GM21528 (cell line): Measurements from ENCODE around the gene VPS13A.
A peak's percentile ranks its signal among the peaks of the same experiment; 100 is the strongest.
"Not testable (repeated sequence)": the region's sequence is repeated elsewhere in the genome, so short reads cannot be mapped to it uniquely, and the experiment has no call there.

Experiments
- ATAC-seq: cut with Tn5 transposase; IDR thresholded peaks from one replicate; pipeline ENCODE4 v1.9.1; 2021; ENCODE audit warnings: mild to moderate bottlenecking, moderate library complexity; ENCODE audit not compliant: unreplicated experiment, low FRiP score

Gene VPS13A

DNA sequence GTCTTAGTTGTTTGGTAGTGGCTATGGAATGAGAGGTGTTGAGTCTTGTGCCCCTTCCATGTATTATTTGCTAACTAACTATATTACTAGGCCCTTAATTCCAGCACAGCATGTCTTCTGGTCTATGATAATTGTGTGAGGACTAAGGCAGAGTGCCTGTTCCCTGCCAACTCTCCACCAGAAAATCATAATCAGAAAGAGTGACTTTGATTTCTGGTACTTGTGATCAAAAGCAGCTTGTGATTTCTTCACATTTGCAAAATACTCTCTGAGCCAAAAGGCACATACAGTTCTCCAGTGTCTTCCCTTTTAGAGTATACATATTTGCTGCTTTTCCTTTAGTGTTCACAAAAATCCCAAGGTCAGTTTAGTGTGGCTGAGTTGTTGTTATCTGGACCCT is 240.9 kb downstream of the VPS13A start:
- ATAC-seq, result no peak

DNA sequence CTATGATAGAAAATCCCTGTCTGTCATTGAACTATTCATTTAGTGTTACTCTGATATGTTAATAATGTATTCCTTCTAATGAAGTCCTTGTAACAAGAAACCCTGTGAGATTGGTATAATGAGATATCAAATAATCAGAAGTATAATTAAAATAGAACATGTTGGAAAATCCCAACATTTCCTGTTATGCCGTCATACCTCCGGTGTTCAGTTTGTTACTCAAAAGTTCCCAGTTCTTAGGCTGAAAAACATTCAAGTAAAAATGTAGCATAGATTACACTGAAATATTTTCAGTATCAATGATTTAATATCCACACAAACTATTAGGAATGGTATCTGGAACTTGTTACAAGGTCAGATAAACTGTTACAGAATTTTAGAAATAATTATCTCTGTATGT is 243.3 kb downstream of the VPS13A start:
- ATAC-seq, result no peak

GRCh38 chr9:77421506-77422265 is 244.4 kb downstream of the VPS13A start:
- ATAC-seq, result no peak

- no peak for ATAC-seq
Measured at GRCh38 chr9:77422969-77423368, 245.6 kb downstream of the VPS13A start.

DNA sequence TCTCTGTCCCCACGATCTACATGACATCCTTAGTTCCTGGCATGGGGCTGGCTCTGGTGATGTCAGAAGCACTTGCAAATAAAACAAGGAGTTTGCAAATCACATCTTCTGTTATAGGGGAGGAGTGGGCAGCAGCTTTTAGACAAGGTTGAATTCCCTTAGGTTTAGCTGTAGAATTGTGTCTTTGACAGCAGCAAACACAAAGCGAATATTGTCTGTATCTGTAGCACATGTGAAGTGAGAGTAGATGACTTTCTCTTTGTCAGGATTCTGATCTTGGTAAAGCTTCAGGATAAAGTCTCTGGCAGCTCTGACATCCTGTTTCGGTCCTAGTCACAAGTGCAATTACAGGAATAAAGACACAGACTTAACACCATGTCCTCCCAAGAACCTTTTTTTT is 246.5 kb downstream of the VPS13A start:
- ATAC-seq, result no peak

GRCh38 chr9:77424993-77425392 is 247.7 kb downstream of the VPS13A start:
- ATAC-seq, result no peak

DNA sequence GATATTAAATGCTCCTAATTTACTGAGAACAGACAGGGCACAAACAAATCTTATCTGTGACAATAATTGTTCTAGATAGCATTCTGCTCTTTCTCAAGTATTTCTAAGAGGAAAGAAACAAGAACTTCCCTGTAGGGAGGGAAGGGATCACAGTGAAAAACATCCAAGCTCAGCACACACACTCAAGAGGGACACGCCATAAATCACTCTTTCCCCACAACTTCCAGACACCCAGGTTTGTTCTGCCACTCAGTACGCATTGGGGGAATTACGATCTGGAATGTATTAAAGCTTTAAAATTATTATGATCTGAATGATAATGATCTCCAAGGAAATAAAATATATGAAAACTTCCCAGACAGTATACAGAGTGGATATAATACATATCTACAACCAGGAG is 249.4 kb downstream of the VPS13A start:
- no peak for ATAC-seq

DNA sequence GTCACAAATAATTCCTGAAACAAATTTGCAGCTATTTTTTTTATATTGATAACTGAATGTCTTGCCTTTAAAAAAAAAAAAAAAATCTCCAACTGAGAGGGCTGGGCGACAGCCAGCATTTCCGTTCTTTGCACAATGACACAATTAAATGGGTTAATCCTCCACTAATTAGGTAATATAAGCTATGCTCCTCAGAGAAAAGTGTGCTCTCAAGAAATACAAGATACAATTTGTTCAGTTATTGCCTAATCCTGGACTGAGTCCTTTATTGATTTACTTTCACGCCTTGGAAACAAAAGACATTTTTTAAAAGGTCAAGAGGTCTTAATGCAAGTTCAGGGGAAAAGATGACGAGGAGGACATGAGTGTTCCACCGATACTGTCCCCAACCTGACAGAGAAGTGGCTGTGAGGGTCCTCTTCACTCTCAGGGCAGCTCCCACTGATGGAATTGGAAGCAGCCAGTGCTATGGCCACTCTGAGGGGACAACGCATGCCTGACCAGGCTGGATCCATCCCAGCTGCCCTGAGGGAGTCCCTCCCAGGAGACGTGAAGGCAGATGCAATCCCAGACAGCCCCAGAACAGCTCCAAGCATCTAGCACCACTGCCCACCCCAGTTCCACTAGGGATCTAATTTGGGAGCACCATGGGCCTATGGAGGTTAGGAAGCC is 250.1 kb downstream of the VPS13A start:
- no peak for ATAC-seq

- no peak for ATAC-seq
Measured at GRCh38 chr9:77429928-77430327, 252.6 kb downstream of the VPS13A start.

DNA sequence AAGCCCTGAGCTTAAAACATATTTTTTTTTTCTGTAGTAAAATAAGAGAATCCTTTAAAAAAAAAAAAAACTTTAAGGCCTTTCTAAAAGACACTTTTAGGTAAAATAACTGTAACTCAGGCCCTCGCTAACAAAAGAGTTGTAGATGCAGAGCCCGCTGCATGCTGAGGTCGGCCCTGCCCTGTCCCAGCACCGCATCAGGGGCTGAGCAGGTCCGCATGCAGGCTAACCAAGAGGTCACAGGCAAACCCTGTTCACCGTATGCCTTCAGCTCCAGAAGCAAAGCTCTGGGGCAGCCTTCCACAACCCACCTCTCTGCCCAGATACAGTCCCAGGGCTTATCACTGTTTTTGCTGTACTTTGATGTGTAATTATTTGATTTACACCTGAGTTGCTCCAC is 254.7 kb downstream of the VPS13A start:
- no peak for ATAC-seq

DNA sequence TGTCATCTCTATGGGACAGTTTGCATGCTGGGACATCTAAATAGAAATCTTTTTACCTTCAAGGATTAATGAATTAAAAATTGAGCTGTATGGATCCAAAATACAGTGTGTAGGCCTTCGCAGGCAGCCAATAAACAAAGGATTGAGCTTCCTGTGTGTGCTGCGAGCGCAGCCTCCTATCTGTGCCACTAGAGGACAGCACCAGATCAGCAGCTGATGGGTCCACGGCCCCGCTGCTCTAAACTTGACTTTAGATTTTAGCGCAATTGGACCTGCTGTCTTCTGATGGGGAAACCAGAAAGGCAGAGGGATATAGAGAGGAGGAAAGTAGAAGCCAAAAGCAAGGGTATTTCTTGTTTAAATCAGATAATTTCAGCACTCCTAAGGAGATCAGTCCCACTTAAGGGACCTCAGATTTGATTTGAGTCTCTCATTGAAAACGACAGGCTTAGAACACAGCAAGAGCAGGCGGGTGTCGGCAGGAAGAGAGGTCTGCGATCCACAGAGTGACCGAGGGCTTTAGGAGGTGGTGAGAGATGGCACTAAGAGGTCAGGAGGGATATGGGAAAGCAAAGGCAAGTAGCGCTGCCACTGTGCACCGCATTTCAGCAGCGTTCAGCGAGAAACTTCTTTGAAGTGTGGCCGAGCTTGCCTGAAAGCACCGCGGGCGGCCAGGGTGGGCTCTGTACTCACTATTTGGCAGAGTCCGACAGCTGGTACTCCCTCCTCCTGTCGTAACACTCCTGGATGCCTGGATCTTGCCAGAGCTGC is 256.5 kb downstream of the VPS13A start:
- ATAC-seq, result peak; percentile 76

DNA sequence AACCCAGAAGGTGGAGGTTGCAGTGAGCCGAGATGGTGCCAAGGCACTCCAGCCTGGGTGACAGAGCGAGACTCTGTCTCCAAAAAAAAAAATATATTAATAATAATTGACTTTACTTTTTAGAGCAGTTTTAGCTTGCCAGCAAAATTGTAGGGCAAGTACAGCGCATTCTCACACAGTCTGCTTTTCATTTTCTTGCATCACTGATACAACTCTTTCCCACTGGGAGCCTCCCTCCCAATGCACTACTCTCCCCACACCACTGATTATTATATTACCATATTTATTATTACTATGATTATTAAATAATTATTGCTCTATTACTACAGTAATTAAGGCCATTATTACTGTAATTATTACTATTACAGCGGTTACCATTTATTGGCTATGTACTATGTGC is 257.9 kb downstream of the VPS13A start:
- ATAC-seq, result no peak

DNA sequence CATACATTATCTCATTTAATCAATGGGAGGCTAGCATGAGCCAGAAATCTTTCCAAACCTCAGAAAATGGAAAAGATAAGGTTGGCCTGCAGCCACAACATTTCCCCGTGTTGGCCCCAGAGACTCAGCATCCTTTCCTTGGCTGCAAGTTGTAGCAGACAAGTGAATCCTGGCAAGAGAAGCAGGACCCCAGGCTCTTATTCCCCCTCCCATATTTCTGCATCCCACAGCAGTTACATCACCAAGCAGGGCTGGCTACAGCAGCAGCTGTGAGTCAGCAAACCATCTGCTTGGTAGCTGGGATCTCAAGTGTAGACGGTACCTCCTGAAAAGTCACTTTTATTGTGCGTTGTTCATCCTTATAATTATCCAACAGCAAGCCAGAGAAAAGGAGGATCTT is 258.4 kb downstream of the VPS13A start:
- ATAC-seq, result no peak

DNA sequence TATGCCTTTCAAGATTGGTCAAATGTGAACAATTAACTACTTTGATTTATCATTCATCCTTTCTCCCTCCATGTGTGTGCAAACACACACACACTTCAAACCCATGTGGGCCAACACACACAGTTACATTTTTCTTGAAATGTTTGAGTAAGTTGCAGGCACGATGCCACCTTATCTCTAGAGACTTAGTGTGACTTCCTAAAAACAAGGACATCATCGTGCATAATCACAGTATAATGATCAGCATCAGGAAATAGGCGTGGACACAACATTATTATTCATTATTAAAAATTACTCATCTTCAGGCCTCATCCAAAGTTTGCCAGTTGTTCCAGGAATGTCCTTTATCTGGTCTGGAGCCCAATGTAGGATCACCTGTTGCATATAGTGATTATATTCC is 261.3 kb downstream of the VPS13A start:
- ATAC-seq, result no peak

DNA sequence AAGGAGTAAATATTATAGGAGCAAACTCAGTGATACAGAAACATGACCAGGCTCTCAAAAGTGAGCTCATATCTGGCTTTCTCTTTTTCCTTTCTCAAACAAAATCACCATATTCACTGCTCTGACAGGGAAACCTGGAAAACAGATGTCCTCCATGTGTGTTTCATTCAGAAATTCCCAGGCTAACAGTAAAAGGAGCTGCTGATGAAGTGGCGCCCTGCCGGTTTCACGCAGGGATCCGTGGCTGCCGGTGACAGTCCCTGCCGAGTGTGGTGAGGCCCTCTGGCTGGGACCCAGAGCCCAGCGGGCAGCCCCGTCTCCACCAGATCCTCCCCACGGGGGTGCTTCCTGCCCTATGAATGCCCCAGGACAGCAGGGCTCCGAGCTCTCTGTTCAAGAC is 262.7 kb downstream of the VPS13A start:
- no peak for ATAC-seq

GRCh38 chr9:77441124-77441523 is 263.8 kb downstream of the VPS13A start:
- ATAC-seq, result not testable (repeated sequence)

- ATAC-seq, result no peak
Measured at GRCh38 chr9:77442436-77442835, 265.1 kb downstream of the VPS13A start.

- ATAC-seq, result no peak
Measured at GRCh38 chr9:77447646-77448045, 270.3 kb downstream of the VPS13A start.

DNA sequence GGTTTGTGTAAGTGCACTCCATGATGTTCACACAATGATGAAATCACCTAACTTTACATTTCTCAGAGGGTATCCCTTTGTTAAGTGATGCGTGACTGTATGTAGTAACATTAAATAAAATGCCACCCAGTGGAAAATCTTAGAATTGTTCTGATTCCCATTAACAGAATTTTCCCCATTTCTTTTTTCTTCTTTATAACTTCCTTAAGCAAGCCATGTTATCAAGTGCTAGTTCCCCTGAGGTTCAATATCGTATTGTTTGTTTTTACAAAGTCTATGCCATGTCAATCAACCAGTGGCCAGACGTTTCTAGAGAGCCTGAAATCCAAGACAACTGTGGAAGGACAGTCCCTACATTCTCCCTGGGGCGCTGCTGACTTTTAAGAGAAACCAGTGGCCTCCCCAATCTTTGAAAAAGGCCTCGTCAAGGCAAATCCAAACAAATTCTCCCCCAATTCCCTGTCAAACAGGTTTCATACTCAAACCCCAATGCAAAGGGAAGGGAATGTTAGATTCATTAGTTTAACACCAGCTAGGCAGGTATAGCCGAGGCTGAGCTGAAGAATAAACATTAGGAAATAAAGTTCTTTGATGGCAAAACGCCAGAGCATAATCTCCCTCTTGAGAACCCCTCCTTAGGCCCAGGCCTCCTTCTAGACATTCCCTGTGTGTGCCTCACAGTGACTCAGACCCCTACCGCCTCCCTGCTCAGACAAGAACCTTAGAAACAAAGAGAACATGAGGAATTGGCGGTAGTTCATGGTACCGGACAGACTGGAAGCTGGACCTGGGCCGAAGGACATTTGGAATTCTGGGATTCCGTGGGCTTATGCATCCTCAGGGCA is 272.1 kb downstream of the VPS13A start:
- no peak for ATAC-seq

DNA sequence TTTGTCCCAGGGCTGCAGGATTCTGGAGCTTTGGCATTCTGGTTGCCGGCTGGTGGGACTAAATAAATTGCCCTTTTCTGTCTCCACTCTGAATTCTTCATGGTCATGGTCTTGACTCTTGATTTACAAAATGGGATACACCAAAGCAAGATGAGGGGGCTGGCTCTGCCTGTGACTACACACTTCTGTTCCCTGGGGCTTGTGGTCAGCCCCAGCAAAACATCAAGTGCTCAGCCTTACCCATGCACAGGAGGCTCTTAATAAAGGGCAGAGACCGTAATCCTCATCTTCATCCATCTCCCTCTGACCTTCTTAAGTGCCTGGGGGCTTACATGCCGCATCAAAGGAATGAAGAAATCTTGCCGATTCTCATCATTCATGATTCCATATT is 272.7 kb downstream of the VPS13A start:
- no peak for ATAC-seq

GRCh38 chr9:77451507-77451906 is 274.2 kb downstream of the VPS13A start:
- no peak for ATAC-seq
